Osteoblast (primary cell): Measurements from ENCODE around the gene ZNF2. TPM values are rescaled to one million over a fixed set of nuclear protein-coding genes. Genes with fewer than 3 reads are reported as not detected.

ENCODE experiments used
- DNase-seq: peaks from one replicate; pipeline ENCODE4 v3.0.0; 2011; ENCODE audit warnings: low spot score, mixed read lengths; ENCODE audit not compliant: insufficient read length; ENCODE audit errors: missing footprints
- H2AFZ ChIP-seq: 2 replicates; pipeline ENCODE4 v1.6.0; 2011; ENCODE audit warnings: mild to moderate bottlenecking, low read length
- H3K27ac ChIP-seq: 2 replicates; pipeline ENCODE4 v1.5.1; 2011; ENCODE audit warnings: mild to moderate bottlenecking, low read depth, low read length, moderate library complexity
- H3K27me3 ChIP-seq: 2 replicates; pipeline ENCODE4 v1.6.0; 2012; ENCODE audit warnings: mild to moderate bottlenecking, control low read depth, inconsistent platforms, low read length, moderate library complexity; ENCODE audit not compliant: insufficient read depth
- H3K36me3 ChIP-seq: 2 replicates; pipeline ENCODE4 v1.5.1; 2011; ENCODE audit warnings: mild to moderate bottlenecking, low read length, control low read depth, moderate library complexity; ENCODE audit not compliant: insufficient read depth
- H3K4me1 ChIP-seq: 2 replicates; pipeline ENCODE4 v1.5.1; 2011; ENCODE audit warnings: mild to moderate bottlenecking, low read length, control low read depth, moderate library complexity; ENCODE audit not compliant: insufficient read depth
- H3K4me2 ChIP-seq: 2 replicates; pipeline ENCODE4 v1.6.0; 2011; ENCODE audit warnings: mild to moderate bottlenecking, low read length; ENCODE audit not compliant: insufficient read depth
- H3K4me3 ChIP-seq: fragments of 200-600 bp; sonication (generic); 3 replicates; pipeline ENCODE4 v1.5.1; 2012; ENCODE audit warnings: mild to moderate bottlenecking, low read length, inconsistent platforms; ENCODE audit not compliant: insufficient read depth
- H3K79me2 ChIP-seq: 2 replicates; pipeline ENCODE4 v1.6.0; 2012; ENCODE audit warnings: mild to moderate bottlenecking, low read length, control low read depth, inconsistent platforms; ENCODE audit not compliant: insufficient read depth
- H3K9me3 ChIP-seq: 2 replicates; pipeline ENCODE4 v1.5.1; 2011; ENCODE audit warnings: low read depth, low read length, control low read depth
- H4K20me1 ChIP-seq: 2 replicates; pipeline ENCODE4 v1.6.0; 2012; ENCODE audit warnings: mild to moderate bottlenecking, low read length, control low read depth; ENCODE audit not compliant: insufficient read depth
- CTCF ChIP-seq: IDR thresholded peaks from 2 replicates; pipeline ENCODE4 v1.5.1; 2011; ENCODE audit warnings: mild to moderate bottlenecking, low read depth, low read length, moderate library complexity; ENCODE audit errors: extremely low read depth
- total RNA-seq: library from RNA; depleted of rRNA; stranded (reverse); fragments of >200 nt; gene quantifications from 2 replicates; pipeline ENCODE4 v1.2.3, GENCODE V29; 2012

ZNF2 gene
- 10.9 TPM in 2 replicates for total RNA-seq

- peak; percentile 98 for DNase-seq
- TF ChIP-seq CTCF: no peak
- H3K27ac ChIP-seq: peak within 1 kb of the TSS; percentile 97
- no peaks in the 10 kb centered on the region for H3K36me3 ChIP-seq
- H4K20me1 ChIP-seq: no peaks in the 10 kb centered on the region
- H3K79me2 ChIP-seq: peaks cover 38% of the 10 kb centered on the region
- H3K4me3 ChIP-seq: peak within 1 kb of the TSS; percentile 94
- H3K9me3 ChIP-seq: no peaks in the 10 kb centered on the region
- H2AFZ ChIP-seq: peak within 1 kb of the TSS; percentile 100
- H3K4me2 ChIP-seq: peak within 1 kb of the TSS; percentile 87
- H3K4me1 ChIP-seq: peaks cover 15% of the 10 kb centered on the region
- no peaks in the 10 kb centered on the region for H3K27me3 ChIP-seq
These were observed at the start of gene ZNF2 for GRCh38 chr2:95165371-95166064. TSS of gene ZNF2 (plus strand) at chr2:95165809. CDS start at chr2:95176227, 10,418 bp downstream.

- Histone ChIP-seq H3K36me3 (peaks cover 4% of the 10 kb centered on the region), H4K20me1 (peaks cover 20% of the 10 kb centered on the region), H3K79me2 (peaks cover 40% of the 10 kb centered on the region), H3K4me1 (peaks cover 5% of the 10 kb centered on the region), H3K9me3 (no peaks in the 10 kb centered on the region), H3K27me3 (no peaks in the 10 kb centered on the region), H3K27ac (peak overlapping the region; percentile 94), H2AFZ (peak overlapping the region; percentile 96), H3K4me2 (peak overlapping the region; percentile 77), H3K4me3 (peak overlapping the region; percentile 96)
- peak; percentile 35 for DNase-seq
- no peak for TF ChIP-seq CTCF
These were observed 44.6 kb upstream of the ZNF2 start for GRCh38 chr2:95121093-95121406.

GRCh38 chr2:95121407-95122196 lies 44.0 kb upstream of the ZNF2 start, which contains the start of gene MRPS5:
TSS of gene MRPS5 (minus strand) at chr2:95121808. CDS start at chr2:95121791, 17 bp downstream.
- peak; percentile 98 for DNase-seq
- no peaks in the 10 kb centered on the region for H3K9me3 ChIP-seq
- no peak for TF ChIP-seq CTCF
- peaks cover 20% of the 10 kb centered on the region for H4K20me1 ChIP-seq
- H3K79me2 ChIP-seq: peaks cover 40% of the 10 kb centered on the region
- peak within 1 kb of the TSS; percentile 96 for H3K4me3 ChIP-seq
- H3K27me3 ChIP-seq: no peaks in the 10 kb centered on the region
- H3K4me2 ChIP-seq: peak within 1 kb of the TSS; percentile 77
- H2AFZ ChIP-seq: peak within 1 kb of the TSS; percentile 96
- peak within 1 kb of the TSS; percentile 94 for H3K27ac ChIP-seq
- peaks cover 5% of the 10 kb centered on the region for H3K4me1 ChIP-seq
- peaks cover 4% of the 10 kb centered on the region for H3K36me3 ChIP-seq

GRCh38 chr2:95122197-95122551 lies 43.4 kb upstream of the ZNF2 start:
- H3K4me3 ChIP-seq: peak overlapping the region; percentile 96
- peak overlapping the region; percentile 96 for H2AFZ ChIP-seq
- no peak for TF ChIP-seq CTCF
- H3K79me2 ChIP-seq: peaks cover 40% of the 10 kb centered on the region
- H4K20me1 ChIP-seq: peaks cover 20% of the 10 kb centered on the region
- peaks cover 5% of the 10 kb centered on the region for H3K4me1 ChIP-seq
- no peaks in the 10 kb centered on the region for H3K27me3 ChIP-seq
- no peaks in the 10 kb centered on the region for H3K36me3 ChIP-seq
- H3K9me3 ChIP-seq: no peaks in the 10 kb centered on the region
- peak overlapping the region; percentile 77 for H3K4me2 ChIP-seq
- no peak for DNase-seq
- no peak overlapping the region for H3K27ac ChIP-seq
